Stimulated activated CD4-positive, alpha-beta T cell treated with anti-CD3 and anti-CD28 coated beads, Interleukin-12 subunit alpha, Interleukin-12 subunit beta, amount 100 ng/mL, for 4 hours (primary cell): Measurements from ENCODE around the gene TAC3.
A peak's percentile ranks its signal among the peaks of the same experiment; 100 is the strongest.
"Not testable (repeated sequence)": the region's sequence is repeated elsewhere in the genome, so short reads cannot be mapped to it uniquely, and the experiment has no call there.

ENCODE experiments used
- DNase-seq: peaks from one replicate; pipeline ENCODE4 v3.0.0-alpha.2; 2020

Gene TAC3

GRCh38 chr12:57033431-57033830 lies 17.1 kb upstream of the TAC3 start:
- DNase-seq, result no peak

GRCh38 chr12:57031789-57032188 lies 15.5 kb upstream of the TAC3 start:
- DNase-seq, result no peak

GRCh38 chr12:57031138-57031725 lies 14.9 kb upstream of the TAC3 start:
- no peak for DNase-seq

- DNase-seq, result no peak
Observed at GRCh38 chr12:57029457-57029856, 13.1 kb upstream of the TAC3 start.

GRCh38 chr12:57027805-57028153 lies 11.4 kb upstream of the TAC3 start:
- no peak for DNase-seq

- no peak for DNase-seq
Observed at GRCh38 chr12:57027011-57027804, 10.9 kb upstream of the TAC3 start.

- DNase-seq, result no peak
Observed at GRCh38 chr12:57025196-57025595, 8.9 kb upstream of the TAC3 start.

- DNase-seq, result not testable (repeated sequence)
Observed at GRCh38 chr12:57022324-57022723, 6.0 kb upstream of the TAC3 start.

GRCh38 chr12:57019983-57020719 lies 3.8 kb upstream of the TAC3 start:
- DNase-seq, result no peak

GRCh38 chr12:57018906-57019305 lies 2.6 kb upstream of the TAC3 start:
- no peak for DNase-seq

GRCh38 chr12:57018353-57018752 lies 2.0 kb upstream of the TAC3 start:
- DNase-seq, result not testable (repeated sequence)

- no peak for DNase-seq
Observed at GRCh38 chr12:57012600-57013465, 3.5 kb downstream of the TAC3 start.

- no peak for DNase-seq
Observed at GRCh38 chr12:57011438-57012424, 4.6 kb downstream of the TAC3 start.

GRCh38 chr12:57010627-57011247 lies 5.6 kb downstream of the TAC3 start:
- no peak for DNase-seq

GRCh38 chr12:57009949-57010626 lies 6.2 kb downstream of the TAC3 start:
- no peak for DNase-seq

GRCh38 chr12:57008178-57008577 lies 8.2 kb downstream of the TAC3 start:
- no peak for DNase-seq

GRCh38 chr12:57006809-57007475 lies 9.4 kb downstream of the TAC3 start:
- DNase-seq, result peak; percentile 25

- peak; percentile 64 for DNase-seq
Observed at GRCh38 chr12:57005980-57006808, 10.1 kb downstream of the TAC3 start, which contains the start of gene ZBTB39. Gene ZBTB39, minus strand, starts transcription at chr12:57006546. Its CDS starts 1,629 bp downstream, at chr12:57004917.

GRCh38 chr12:57004651-57005050 lies 11.7 kb downstream of the TAC3 start:
- no peak for DNase-seq
